ENCODE measurements around the gene EPHA2.

DNA sequence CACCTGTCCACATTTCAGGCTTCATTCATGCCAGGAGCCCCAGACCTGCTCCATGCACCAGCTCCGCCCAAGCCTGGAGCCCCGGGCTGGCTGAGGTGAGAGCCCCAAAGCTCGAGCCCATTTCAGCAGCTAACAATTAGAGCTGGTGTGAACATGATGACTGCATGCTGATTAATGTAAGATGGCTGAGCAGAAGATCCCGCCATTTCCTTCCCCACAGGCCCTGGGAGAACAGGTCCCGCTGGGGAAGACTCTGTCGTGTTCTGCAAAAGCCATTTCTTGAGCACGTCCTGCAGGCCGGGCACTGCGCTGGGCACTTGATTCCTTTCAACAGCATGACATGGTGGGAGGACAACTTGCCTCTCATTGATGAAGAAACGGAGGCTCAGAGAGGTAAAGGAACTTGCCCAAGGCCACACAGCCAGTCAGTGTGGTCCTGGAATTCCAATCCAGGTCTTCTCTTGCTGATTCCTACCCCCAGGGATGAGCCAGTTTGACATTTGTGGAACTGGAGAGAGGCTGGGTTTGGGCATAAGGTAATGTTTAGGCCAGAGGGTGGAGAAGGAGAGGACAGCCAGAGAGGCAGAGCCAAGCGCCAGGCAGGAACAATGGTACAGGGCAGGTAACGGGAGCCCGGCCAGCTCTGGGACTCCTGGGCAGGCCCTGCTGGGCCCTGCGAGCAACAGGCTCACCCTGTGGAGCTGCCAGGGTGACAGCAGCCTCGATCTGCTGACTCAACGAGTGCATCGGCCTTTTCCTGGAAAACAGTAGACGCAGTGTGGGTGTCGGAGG is 28.1 kb upstream of the EPHA2 start:
- TF ChIP-seq CTCF (IDR thresholded peaks at IDR 0.05; ENCODE audit: insufficient read depth, low read length, poor library complexity, severe bottlenecking) = no peak
- no peak for TF ChIP-seq EZH2phosphoT487 (conservative IDR thresholded peaks at IDR 0.05; ENCODE audit: low read length)
